PC-9 (cell line): ENCODE data around the gene NYNRIN. TPM values are rescaled to one million over a fixed set of nuclear protein-coding genes. Genes with fewer than 3 reads are reported as not detected.
A peak's percentile ranks its signal among the peaks of the same experiment; 100 is the strongest.

Source experiments
- Bru-seq: library from RNA; stranded (reverse); fragments of 400-500 nt; gene quantifications from one replicate; lab custom pipeline; 2021; lab: Mats Ljungman, UMichigan
- BruChase-seq, 2 experiments: library from RNA; stranded (reverse); fragments of 400-500 nt; gene quantifications; one replicate each; lab custom pipeline; 2021; lab: Mats Ljungman, UMichigan
- BruUV-seq: library from RNA; stranded (reverse); fragments of 400-500 nt; replicated peaks from 2 replicates; lab custom pipeline; 2021; lab: Mats Ljungman, UMichigan
- CTCF ChIA-PET: fragments of 300-600 bp; sonication (Branson Sonifier 250); formaldehyde crosslinking; loops from one replicate; lab custom pipeline; 2022; ENCODE audit warnings: antibody characterized with exemption; lab: Charles Lee
- POLR2A ChIA-PET: fragments of 300-600 bp; sonication (Branson Sonifier 250); formaldehyde crosslinking; loops from one replicate; lab custom pipeline; 2022; ENCODE audit warnings: antibody characterized with exemption; ENCODE audit not compliant: unreplicated experiment; lab: Charles Lee
- DNase-seq, 2 experiments: peaks; one replicate each; pipeline versions ENCODE4 v3.0.0 to v3.0.0-alpha.2; 2015 to 2022; ENCODE audit warnings: mixed read lengths in 1 of 2
- H2AFZ ChIP-seq: fragments of 200-600 bp; sonication (generic); 2 replicates; pipeline ENCODE4 v1.8.1; 2017; ENCODE audit warnings: antibody characterized with exemption
- H3F3A ChIP-seq: fragments of 200-600 bp; sonication (generic); 2 replicates; pipeline ENCODE4 v1.8.1; 2017; ENCODE audit warnings: antibody characterized with exemption, mild to moderate bottlenecking, low read depth; ENCODE audit not compliant: insufficient read depth
- H3K27ac ChIP-seq: fragments of 200-600 bp; sonication (generic); 2 replicates; pipeline ENCODE4 v1.6.1; 2016; ENCODE audit warnings: mixed run types
- H3K27me3 ChIP-seq: fragments of 200-600 bp; sonication (generic); 2 replicates; pipeline ENCODE4 v1.6.1; 2016; ENCODE audit warnings: low read depth, mixed run types; ENCODE audit not compliant: insufficient read depth
- H3K36me3 ChIP-seq: fragments of 200-600 bp; sonication (generic); 2 replicates; pipeline ENCODE4 v1.6.1; 2016; ENCODE audit warnings: low read depth, mixed run types
- H3K4me1 ChIP-seq: fragments of 200-600 bp; sonication (generic); replicated peaks from 2 replicates; pipeline ENCODE4 v1.6.1; 2016; ENCODE audit warnings: mixed run types; ENCODE audit not compliant: insufficient read depth
- H3K4me2 ChIP-seq: fragments of 200-600 bp; sonication (generic); 2 replicates; pipeline ENCODE4 v1.6.1; 2017; ENCODE audit warnings: mixed run types
- H3K4me3 ChIP-seq: fragments of 200-600 bp; sonication (generic); 2 replicates; pipeline ENCODE4 v1.6.1; 2016; ENCODE audit warnings: mixed run types
- H3K79me2 ChIP-seq: fragments of 200-600 bp; sonication (generic); 2 replicates; pipeline ENCODE4 v1.6.1; 2017; ENCODE audit warnings: low read depth, mixed run types
- H3K9me2 ChIP-seq: fragments of 200-600 bp; sonication (generic); 2 replicates; pipeline ENCODE4 v1.8.1; 2017; ENCODE audit warnings: mild to moderate bottlenecking; ENCODE audit not compliant: insufficient read depth
- H3K9me3 ChIP-seq: fragments of 200-600 bp; sonication (generic); 2 replicates; pipeline ENCODE4 v1.8.1; 2016; ENCODE audit warnings: low read depth; ENCODE audit not compliant: insufficient read depth
- H4K20me1 ChIP-seq: fragments of 200-600 bp; sonication (generic); 2 replicates; pipeline ENCODE4 v1.8.1; 2017; ENCODE audit not compliant: insufficient read depth
- EZH2 ChIP-seq: fragments of 200-600 bp; sonication (generic); IDR thresholded peaks from 2 replicates; pipeline ENCODE4 v1.8.0; 2017; ENCODE audit warnings: antibody characterized with exemption, low read depth
- intact Hi-C: fragments of 100-400 bp; cut with micrococcal nuclease; formaldehyde crosslinking; loops from one replicate; pipeline ENCODE4 v1.10.0; 2022; ENCODE audit not compliant: unreplicated experiment
- long read RNA-seq: library from polyadenylated mRNA; stranded (forward); transcript quantifications from one replicate; pipeline ENCODE4 v2.0.0, GENCODE V29; 2022
- total RNA-seq: library from RNA; stranded (reverse); gene quantifications from 2 replicates; pipeline ENCODE4 v1.2.3, GENCODE V29; 2021
- TF ChIP-seq, protein P1 (sequence below): fragments of 200-600 bp; sonication (generic); conservative IDR thresholded peaks from 2 replicates; pipeline ENCODE4 v1.6.1; 2017; ENCODE audit warnings: mixed run types, antibody characterized with exemption, mild to moderate bottlenecking, moderate library complexity

Gene NYNRIN
- total RNA-seq (15.1 and 17.7 TPM in 2 replicates), Bru-seq, nascent RNA (percentile 47 among the genes with signal in this experiment), BruChase-seq, experiment 1, labeled RNA remaining after a 2-hour chase (percentile 59 among the genes with signal in this experiment), BruChase-seq, experiment 2, labeled RNA remaining after a 6-hour chase (percentile 72 among the genes with signal in this experiment)
- long read RNA-seq, full-length matches to known transcripts, result 4 of 23 reads
- long read RNA-seq, partial matches to known transcripts, result 0 of 23 reads
- long read RNA-seq, other reads (novel, unspliced or antisense), result 19 of 23 reads

DNA sequence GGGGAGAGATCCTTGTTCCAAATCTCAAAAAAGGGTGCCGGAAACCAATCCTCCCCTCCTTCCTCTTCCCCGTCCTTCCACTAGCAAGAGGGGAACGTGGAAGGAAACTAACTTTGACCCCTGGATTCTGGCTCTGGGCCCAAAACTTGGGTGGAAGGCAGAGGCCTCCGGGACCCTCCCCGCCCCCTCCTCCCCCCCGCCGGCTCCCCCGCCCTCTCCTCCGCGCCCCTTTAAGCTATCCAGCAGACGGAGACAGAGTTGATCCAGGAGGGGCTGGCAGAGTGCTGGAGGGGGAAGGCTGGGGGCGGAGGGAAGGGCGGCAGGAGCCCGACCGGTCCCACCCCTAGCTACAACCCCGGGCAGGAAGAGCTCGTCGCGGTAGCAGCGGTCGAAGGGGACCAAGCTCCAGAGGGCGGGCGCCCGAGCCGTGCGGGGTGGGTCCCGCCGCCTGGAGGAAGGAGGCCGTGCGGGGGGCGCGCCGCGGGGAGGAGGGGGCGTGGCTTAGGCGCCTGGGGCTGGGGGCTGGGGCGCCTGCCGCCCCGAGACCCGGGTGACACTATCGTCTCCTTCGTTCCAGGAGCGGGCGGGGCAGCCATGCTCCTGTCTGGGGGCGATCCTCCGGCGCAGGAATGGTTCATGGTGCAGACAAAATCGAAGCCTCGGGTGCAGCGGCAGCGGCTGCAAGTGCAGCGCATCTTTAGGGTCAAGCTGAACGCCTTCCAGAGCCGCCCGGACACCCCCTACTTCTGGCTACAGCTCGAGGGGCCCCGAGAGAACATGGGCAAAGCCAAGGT is at the start of gene NYNRIN:
NYNRIN (plus strand) TSS at position 351 of the 794 bp plus-strand sequence; CDS start at position 595, 244 bp downstream.
- TF ChIP-seq, protein P1, sequence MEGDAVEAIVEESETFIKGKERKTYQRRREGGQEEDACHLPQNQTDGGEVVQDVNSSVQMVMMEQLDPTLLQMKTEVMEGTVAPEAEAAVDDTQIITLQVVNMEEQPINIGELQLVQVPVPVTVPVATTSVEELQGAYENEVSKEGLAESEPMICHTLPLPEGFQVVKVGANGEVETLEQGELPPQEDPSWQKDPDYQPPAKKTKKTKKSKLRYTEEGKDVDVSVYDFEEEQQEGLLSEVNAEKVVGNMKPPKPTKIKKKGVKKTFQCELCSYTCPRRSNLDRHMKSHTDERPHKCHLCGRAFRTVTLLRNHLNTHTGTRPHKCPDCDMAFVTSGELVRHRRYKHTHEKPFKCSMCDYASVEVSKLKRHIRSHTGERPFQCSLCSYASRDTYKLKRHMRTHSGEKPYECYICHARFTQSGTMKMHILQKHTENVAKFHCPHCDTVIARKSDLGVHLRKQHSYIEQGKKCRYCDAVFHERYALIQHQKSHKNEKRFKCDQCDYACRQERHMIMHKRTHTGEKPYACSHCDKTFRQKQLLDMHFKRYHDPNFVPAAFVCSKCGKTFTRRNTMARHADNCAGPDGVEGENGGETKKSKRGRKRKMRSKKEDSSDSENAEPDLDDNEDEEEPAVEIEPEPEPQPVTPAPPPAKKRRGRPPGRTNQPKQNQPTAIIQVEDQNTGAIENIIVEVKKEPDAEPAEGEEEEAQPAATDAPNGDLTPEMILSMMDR, result no peak
- TF ChIP-seq EZH2, result no peak
- BruUV-seq, result no TSS peak
- POLR2A ChIA-PET, result interaction anchor here (0.6 kb wide), 1 partner anchor 305 kb away, joined by 4 read pairs; no protein-coding TSS in a partner anchor
- H3F3A ChIP-seq, result no peaks in the 10 kb centered on the region
- no peak within 1 kb of the TSS for H3K27ac ChIP-seq
- H3K9me3 ChIP-seq, result no peaks in the 10 kb centered on the region
- peaks cover 10% of the 10 kb centered on the region for H3K4me1 ChIP-seq
- H3K4me3 ChIP-seq, result peak within 1 kb of the TSS; percentile 61
- no peaks in the 10 kb centered on the region for H3K79me2 ChIP-seq
- no peaks in the 10 kb centered on the region for H3K36me3 ChIP-seq
- CTCF ChIA-PET, result interaction anchor here (0.6 to 0.9 kb wide), 3 partner anchors 8 to 32 kb away, joined by 3 to 5 read pairs (median 3); no protein-coding TSS in a partner anchor
- no peaks in the 10 kb centered on the region for H3K9me2 ChIP-seq
- H4K20me1 ChIP-seq, result no peaks in the 10 kb centered on the region
- no peaks in the 10 kb centered on the region for H3K27me3 ChIP-seq
- DNase-seq, result peak in 1 of 2 experiments; percentile 29
- peak within 1 kb of the TSS; percentile 86 for H2AFZ ChIP-seq
- H3K4me2 ChIP-seq, result peak within 1 kb of the TSS; percentile 81
- intact Hi-C loops, result no loop called here

GRCh38 chr14:24349742-24350141 is 49.1 kb upstream of the NYNRIN start:
- POLR2A ChIA-PET, result no interaction called here

DNA sequence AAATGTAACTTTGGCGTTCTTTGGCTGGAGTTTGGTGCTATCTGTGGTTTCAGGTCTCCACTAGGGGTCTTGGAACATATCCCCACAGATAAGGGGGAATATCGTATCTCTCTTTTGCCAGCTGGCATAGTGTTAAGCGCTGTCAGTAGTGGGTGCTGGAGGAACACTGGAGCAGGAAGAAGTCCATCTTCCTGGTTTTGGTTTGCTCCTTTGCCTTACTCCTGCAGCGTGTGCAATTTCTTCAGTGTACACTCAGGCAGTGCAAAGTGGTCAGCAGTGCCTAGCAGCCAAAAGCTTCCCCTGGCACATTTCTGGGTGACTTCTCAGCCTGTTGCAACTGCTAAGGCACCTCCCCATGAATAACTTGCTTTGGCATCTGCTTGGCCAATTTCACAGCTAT is 47.3 kb upstream of the NYNRIN start:
- H3F3A ChIP-seq, result no peaks in the 10 kb centered on the region
- POLR2A ChIA-PET, result no interaction called here
- intact Hi-C loops, result no loop called here
- no peaks in the 10 kb centered on the region for H4K20me1 ChIP-seq
- no peak overlapping the region for H3K4me3 ChIP-seq
- no peak overlapping the region for H3K4me2 ChIP-seq
- no peak overlapping the region for H3K27ac ChIP-seq
- TF ChIP-seq, protein P1, result no peak
- TF ChIP-seq EZH2, result no peak
- DNase-seq, result peak in 1 of 2 experiments; percentile 45
- no peaks in the 10 kb centered on the region for H3K79me2 ChIP-seq
- peaks cover 18% of the 10 kb centered on the region; the same call in 1 of the 2 replicates for H3K4me1 ChIP-seq
- no peaks in the 10 kb centered on the region for H3K9me2 ChIP-seq
- no peaks in the 10 kb centered on the region for H3K36me3 ChIP-seq
- H2AFZ ChIP-seq, result no peak overlapping the region
- H3K27me3 ChIP-seq, result no peaks in the 10 kb centered on the region
- no peaks in the 10 kb centered on the region for H3K9me3 ChIP-seq
- CTCF ChIA-PET, result no interaction called here
- no TSS peak for BruUV-seq

More at GRCh38 chr14:24349742-24350141, 49.1 kb upstream of the NYNRIN start:
- no peaks in the 10 kb centered on the region for H3K9me2 ChIP-seq
- CTCF ChIA-PET, result interaction anchor here (0.7 kb wide), 1 partner anchor 82 kb away, joined by 3 read pairs; no protein-coding TSS in a partner anchor
- H2AFZ ChIP-seq, result no peak overlapping the region
- intact Hi-C loops, result no loop called here
- peaks cover 12% of the 10 kb centered on the region; the same call in 1 of the 2 replicates for H3K4me1 ChIP-seq
- H3K79me2 ChIP-seq, result no peaks in the 10 kb centered on the region
- no peaks in the 10 kb centered on the region for H3K9me3 ChIP-seq
- H4K20me1 ChIP-seq, result no peaks in the 10 kb centered on the region
- H3K27ac ChIP-seq, result no peak overlapping the region
- H3K36me3 ChIP-seq, result no peaks in the 10 kb centered on the region
- H3K4me2 ChIP-seq, result no peak overlapping the region
- no TSS peak for BruUV-seq
- no peak for DNase-seq
- no peak for TF ChIP-seq EZH2
- TF ChIP-seq, protein P1, result no peak
- H3K4me3 ChIP-seq, result no peak overlapping the region
- no peaks in the 10 kb centered on the region for H3F3A ChIP-seq
- H3K27me3 ChIP-seq, result no peaks in the 10 kb centered on the region
